Choroid plexus epithelial cell (primary cell): ENCODE data around the gene PIM3.
A peak's percentile ranks its signal among the peaks of the same experiment; 100 is the strongest.
"Not testable (repeated sequence)": the region's sequence is repeated elsewhere in the genome, so short reads cannot be mapped to it uniquely, and the experiment has no call there.

ENCODE experiments used
- DNase-seq: peaks from one replicate; pipeline ENCODE4 v3.0.0-alpha.2; 2010; ENCODE audit warnings: low read depth
- H3K4me3 ChIP-seq: 2 replicates; pipeline ENCODE4 v1.5.1; 2011; ENCODE audit warnings: low read depth, mild to moderate bottlenecking, control low read depth, low read length, moderate library complexity
- TF ChIP-seq, protein P1 (sequence below): conservative IDR thresholded peaks from 2 replicates; pipeline ENCODE4 v1.5.1; 2011; ENCODE audit warnings: low read depth, mild to moderate bottlenecking, control low read depth, inconsistent platforms, low read length, moderate library complexity

PIM3 gene

GRCh38 chr22:49976439-49977175 is 16.0 kb downstream of the PIM3 start:
- TF ChIP-seq, protein P1, sequence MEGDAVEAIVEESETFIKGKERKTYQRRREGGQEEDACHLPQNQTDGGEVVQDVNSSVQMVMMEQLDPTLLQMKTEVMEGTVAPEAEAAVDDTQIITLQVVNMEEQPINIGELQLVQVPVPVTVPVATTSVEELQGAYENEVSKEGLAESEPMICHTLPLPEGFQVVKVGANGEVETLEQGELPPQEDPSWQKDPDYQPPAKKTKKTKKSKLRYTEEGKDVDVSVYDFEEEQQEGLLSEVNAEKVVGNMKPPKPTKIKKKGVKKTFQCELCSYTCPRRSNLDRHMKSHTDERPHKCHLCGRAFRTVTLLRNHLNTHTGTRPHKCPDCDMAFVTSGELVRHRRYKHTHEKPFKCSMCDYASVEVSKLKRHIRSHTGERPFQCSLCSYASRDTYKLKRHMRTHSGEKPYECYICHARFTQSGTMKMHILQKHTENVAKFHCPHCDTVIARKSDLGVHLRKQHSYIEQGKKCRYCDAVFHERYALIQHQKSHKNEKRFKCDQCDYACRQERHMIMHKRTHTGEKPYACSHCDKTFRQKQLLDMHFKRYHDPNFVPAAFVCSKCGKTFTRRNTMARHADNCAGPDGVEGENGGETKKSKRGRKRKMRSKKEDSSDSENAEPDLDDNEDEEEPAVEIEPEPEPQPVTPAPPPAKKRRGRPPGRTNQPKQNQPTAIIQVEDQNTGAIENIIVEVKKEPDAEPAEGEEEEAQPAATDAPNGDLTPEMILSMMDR = no peak
- no peak overlapping the region for H3K4me3 ChIP-seq
- no peak for DNase-seq

- DNase-seq = no peak
These were observed 17.0 kb downstream of the PIM3 start for GRCh38 chr22:49977578-49977977.

GRCh38 chr22:49979587-49980264 is 19.2 kb downstream of the PIM3 start:
- TF ChIP-seq, protein P1 = peak; percentile 78
- no peak overlapping the region for H3K4me3 ChIP-seq
- peak; percentile 68 for DNase-seq

More at GRCh38 chr22:49977578-49977977, 17.0 kb downstream of the PIM3 start:
- no peak overlapping the region for H3K4me3 ChIP-seq
- TF ChIP-seq, protein P1 = no peak

DNA sequence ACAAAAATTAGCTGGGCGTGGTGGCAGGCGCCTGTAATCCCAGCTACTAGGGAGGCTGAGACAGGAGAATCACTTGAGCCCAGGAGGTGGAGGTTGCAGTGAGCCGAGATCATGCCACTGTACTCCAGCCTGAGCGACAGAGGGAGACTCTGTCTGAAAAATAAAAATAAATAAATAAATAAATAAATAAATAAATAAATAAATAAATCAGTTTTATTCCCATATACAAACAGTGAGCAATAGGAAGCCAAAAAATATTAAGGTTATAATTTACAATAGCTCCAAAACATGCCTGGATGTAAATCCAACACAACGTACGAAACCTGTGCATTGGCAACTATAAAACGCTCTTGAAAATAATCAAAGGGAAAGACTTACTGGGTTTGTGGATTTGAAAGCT is 21.2 kb downstream of the PIM3 start:
- not testable (repeated sequence) for DNase-seq, H3K4me3 ChIP-seq

DNA sequence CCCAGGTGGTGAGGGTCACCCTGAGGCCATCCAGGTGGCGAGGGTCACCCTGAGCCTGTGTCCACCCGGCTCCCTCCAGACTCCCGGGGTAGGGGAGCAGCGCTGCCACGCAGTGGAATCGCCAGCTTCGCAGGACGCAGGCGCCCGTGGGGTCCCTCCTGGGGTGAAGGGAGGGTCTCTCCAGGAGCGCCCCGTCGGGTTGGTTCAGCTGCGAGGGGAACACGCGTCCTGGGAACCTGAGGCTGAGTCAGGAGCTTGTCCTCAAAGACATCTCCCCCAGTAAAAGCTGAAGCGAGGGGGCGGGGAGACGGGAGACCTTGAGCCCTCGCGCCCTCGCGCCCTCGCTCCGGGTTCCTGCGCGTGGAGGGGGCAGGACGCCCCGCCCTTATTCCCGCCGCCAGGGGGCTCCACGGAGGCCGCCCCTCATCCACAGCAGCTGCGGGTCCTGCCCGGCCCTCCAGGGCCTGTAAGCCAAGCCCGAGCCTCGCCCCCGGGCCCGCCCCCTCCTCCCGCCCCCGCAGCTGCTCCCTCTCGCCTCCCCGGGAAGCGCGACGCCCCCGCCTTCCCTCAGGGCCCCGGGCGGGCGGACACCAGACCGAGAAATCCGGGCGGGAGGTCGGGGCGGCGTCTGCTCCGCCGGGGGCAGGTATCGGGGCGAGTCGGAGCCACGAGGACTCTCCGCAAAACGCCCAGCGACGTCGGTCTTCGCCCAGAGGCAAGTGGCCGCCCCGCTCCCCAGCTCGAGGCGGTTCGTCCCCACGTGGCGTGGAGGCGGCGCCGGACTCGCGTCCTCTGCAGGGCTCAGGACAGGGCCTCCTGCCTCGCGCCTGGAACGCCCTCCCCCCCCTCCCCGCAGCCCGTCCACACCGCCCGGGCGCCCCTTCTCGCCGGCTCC is 22.8 kb downstream of the PIM3 start:
- DNase-seq = no peak
- H3K4me3 ChIP-seq = no peak overlapping the region
- TF ChIP-seq, protein P1 = peak; percentile 36

DNA sequence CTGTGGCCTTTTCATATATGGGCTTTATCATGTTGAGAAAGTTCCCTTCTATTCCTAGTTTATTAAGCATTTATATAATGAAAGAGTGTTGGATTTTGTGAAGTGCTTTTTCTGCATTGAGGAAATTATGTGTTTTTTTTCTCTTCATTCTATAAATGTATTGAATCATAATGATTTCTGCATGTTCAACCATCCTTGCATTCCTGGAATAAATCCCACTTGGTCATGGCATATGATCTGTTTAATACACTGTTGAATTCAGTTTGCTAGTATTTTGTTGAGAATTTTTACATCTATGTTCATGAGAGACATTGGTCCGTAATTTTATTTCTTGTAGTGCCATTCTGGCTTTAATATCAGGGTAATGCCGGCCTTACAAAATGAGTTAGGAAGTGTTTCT is 25.8 kb downstream of the PIM3 start:
- DNase-seq = no peak
- H3K4me3 ChIP-seq = no peak overlapping the region
- TF ChIP-seq, protein P1 = no peak

- DNase-seq, H3K4me3 ChIP-seq: not testable (repeated sequence)
These were observed 29.3 kb downstream of the PIM3 start for GRCh38 chr22:49989826-49990225.
